H1 (cell line): ENCODE data around the gene RPS17.
"Not testable (repeated sequence)": the region's sequence is repeated elsewhere in the genome, so short reads cannot be mapped to it uniquely, and the experiment has no call there.

Source experiments
- CHD1 ChIP-seq: IDR thresholded peaks from 2 replicates; pipeline ENCODE4 v1.6.1; 2012; ENCODE audit warnings: low read depth, low read length, improper control_type of control experiment
- CREB1 ChIP-seq: IDR thresholded peaks from 2 replicates; pipeline ENCODE4 v1.6.1; 2012; ENCODE audit warnings: inconsistent platforms
- CTCF ChIP-seq, 3 experiments: IDR thresholded peaks; 1 replicate in 2 of 3; 2 replicates in 1 of 3; pipeline versions ENCODE4 v1.5.1 to v1.6.1; 2011; ENCODE audit warnings: low read length in 3 of 3, mild to moderate bottlenecking in 3 of 3, inconsistent platforms in 2 of 3, low read depth in 1 of 3, moderate library complexity in 1 of 3; ENCODE audit not compliant: insufficient read depth in 1 of 3; ENCODE audit errors: control extremely low read depth in 1 of 3
- EP300 ChIP-seq, 2 experiments: IDR thresholded peaks; 1 replicate in 1 of 2; 2 replicates in 1 of 2; pipeline ENCODE4 v1.6.1; 2011 to 2012; ENCODE audit warnings: low read depth in 2 of 2, low read length in 2 of 2, mild to moderate bottlenecking in 2 of 2, borderline replicate concordance in 1 of 2, inconsistent platforms in 1 of 2, moderate library complexity in 1 of 2
- HDAC2 ChIP-seq, 2 experiments: fragments of 300-600 bp in 1 of 2; sonication (generic) in 1 of 2; IDR thresholded peaks; 2 replicates each; pipeline ENCODE4 v1.6.1; 2011 to 2012; ENCODE audit warnings: low read depth in 2 of 2, low read length in 2 of 2, mild to moderate bottlenecking in 2 of 2, moderate library complexity in 2 of 2, borderline replicate concordance in 1 of 2, inconsistent platforms in 1 of 2
- JUND ChIP-seq: IDR thresholded peaks from 2 replicates; pipeline ENCODE4 v1.6.1; 2011; ENCODE audit warnings: mild to moderate bottlenecking, improper control_type of control experiment, low read length
- POLR2A ChIP-seq, 2 experiments: IDR thresholded peaks; 1 replicate in 1 of 2; 2 replicates in 1 of 2; pipeline ENCODE4 v1.6.1; 2011; ENCODE audit warnings: low read depth in 2 of 2, low read length in 2 of 2, mild to moderate bottlenecking in 2 of 2; ENCODE audit errors: control extremely low read depth in 1 of 2
- RBBP5 ChIP-seq: IDR thresholded peaks from 2 replicates; pipeline ENCODE4 v1.7.1; 2012; ENCODE audit warnings: low read depth, mild to moderate bottlenecking, inconsistent platforms, low read length, moderate library complexity, borderline replicate concordance
- RXRA ChIP-seq: IDR thresholded peaks from 2 replicates; pipeline ENCODE4 v1.6.1; 2011; ENCODE audit warnings: low read depth, mild to moderate bottlenecking, low read length, moderate library complexity; ENCODE audit not compliant: insufficient read depth
- SP1 ChIP-seq: IDR thresholded peaks from 2 replicates; pipeline ENCODE4 v1.6.1; 2011; ENCODE audit warnings: low read depth, low read length
- SP4 ChIP-seq: IDR thresholded peaks from 2 replicates; pipeline ENCODE4 v1.6.1; 2012; ENCODE audit warnings: low read length, inconsistent platforms
- TAF1 ChIP-seq: IDR thresholded peaks from 2 replicates; pipeline ENCODE4 v1.6.1; 2011; ENCODE audit warnings: mild to moderate bottlenecking, low read depth, low read length
- TAF7 ChIP-seq: optimal IDR thresholded peaks from 2 replicates; pipeline ENCODE3; 2011; ENCODE audit warnings: low read depth, mild to moderate bottlenecking, inconsistent platforms, low read length, moderate library complexity, borderline replicate concordance
- YY1 ChIP-seq: IDR thresholded peaks from 2 replicates; pipeline ENCODE4 v1.6.1; 2011; ENCODE audit warnings: low read depth, mild to moderate bottlenecking, low read length

GRCh38 chr15:82502700-82503339 lies 37.4 kb downstream of the RPS17 start:
- not testable (repeated sequence) for TF ChIP-seq TAF1; CHD1; HDAC2 (IDR thresholded peaks at IDR 0.05; ENCODE audit: borderline replicate concordance in 1 of 2, low read depth in 2 of 2, low read length in 2 of 2); CTCF (IDR thresholded peaks at IDR 0.05; ENCODE audit: control extremely low read depth in 1 of 3, insufficient read depth in 1 of 3, low read depth in 1 of 3, low read length in 3 of 3); CREB1; RBBP5; JUND; TAF7; SP1; POLR2A (IDR thresholded peaks at IDR 0.05; ENCODE audit: control extremely low read depth in 1 of 2, low read depth in 2 of 2, low read length in 2 of 2); EP300 (IDR thresholded peaks at IDR 0.05; ENCODE audit: borderline replicate concordance in 1 of 2, low read depth in 2 of 2, low read length in 2 of 2); SP4; YY1; RXRA
